ENCODE measurements around the gene ERG28.
"Not testable (repeated sequence)": the region's sequence is repeated elsewhere in the genome, so short reads cannot be mapped to it uniquely, and the experiment has no call there.

Gene ERG28

GRCh38 chr14:75615200-75615599 lies 45.5 kb downstream of the ERG28 start:
- no peak for DNase-seq

GRCh38 chr14:75614179-75614578 lies 46.5 kb downstream of the ERG28 start:
- no peak for DNase-seq

- no peak for DNase-seq
Observed at GRCh38 chr14:75612157-75612556, 48.5 kb downstream of the ERG28 start.

- no peak for DNase-seq
Observed at GRCh38 chr14:75610834-75611233, 49.8 kb downstream of the ERG28 start.

- no peak for DNase-seq
Observed at GRCh38 chr14:75609606-75610475, 50.8 kb downstream of the ERG28 start.

- no peak for DNase-seq
Observed at GRCh38 chr14:75609116-75609515, 51.6 kb downstream of the ERG28 start.

GRCh38 chr14:75607842-75608640 lies 52.6 kb downstream of the ERG28 start:
- DNase-seq = no peak

- no peak for DNase-seq
Observed at GRCh38 chr14:75607044-75607443, 53.6 kb downstream of the ERG28 start.

GRCh38 chr14:75605916-75606315 lies 54.8 kb downstream of the ERG28 start:
- DNase-seq = no peak

- DNase-seq = no peak
Observed at GRCh38 chr14:75604979-75605851, 55.5 kb downstream of the ERG28 start.

GRCh38 chr14:75602503-75602902 lies 58.2 kb downstream of the ERG28 start:
- DNase-seq = no peak

GRCh38 chr14:75601061-75601460 lies 59.6 kb downstream of the ERG28 start:
- not testable (repeated sequence) for DNase-seq

- DNase-seq = not testable (repeated sequence)
Observed at GRCh38 chr14:75600100-75600499, 60.6 kb downstream of the ERG28 start.

Measured in NCI-H1930 (cell line).